Naive thymus-derived CD4-positive, alpha-beta T cell (primary cell): ENCODE data around the gene VPS29. TPM values are rescaled to one million over a fixed set of nuclear protein-coding genes. Genes with fewer than 3 reads are reported as not detected.
A peak's percentile ranks its signal among the peaks of the same experiment; 100 is the strongest.
"Not testable (repeated sequence)": the region's sequence is repeated elsewhere in the genome, so short reads cannot be mapped to it uniquely, and the experiment has no call there.

Experiments
- ATAC-seq: fragments of 150-1000 bp; cut with Tn5 transposase; 2 replicates; pipeline ENCODE4 v1.10.0; 2021; ENCODE audit warnings: mild to moderate bottlenecking, moderate library complexity
- CTCF ChIA-PET: fragments of 350-600 bp; sonication (Branson Sonifier 250); formaldehyde crosslinking; loops from one replicate; lab custom pipeline; 2021; ENCODE audit warnings: antibody characterized with exemption; lab: Charles Lee
- POLR2A ChIA-PET: fragments of 350-600 bp; sonication (Branson Sonifier 250); formaldehyde crosslinking; loops from one replicate; lab custom pipeline; 2021; ENCODE audit warnings: antibody characterized with exemption, inconsistent platforms; lab: Charles Lee
- DNase-seq, 9 donors: peaks; one replicate each; pipeline versions ENCODE4 v3.0.0 to v3.0.0-alpha.2; 2020 to 2022; ENCODE audit warnings: mixed read lengths in 1 of 9
- H3K27ac ChIP-seq: one replicate; pipeline ENCODE4 v1.7.0; 2013; ENCODE audit warnings: mild to moderate bottlenecking, low read depth, low read length, moderate library complexity
- H3K27me3 ChIP-seq, 2 donors: one replicate each; pipeline ENCODE4 v1.7.0; 2013; ENCODE audit warnings: low read length in 2 of 2, mild to moderate bottlenecking in 2 of 2, moderate library complexity in 2 of 2; ENCODE audit not compliant: control insufficient read depth in 2 of 2, insufficient read depth in 2 of 2
- H3K36me3 ChIP-seq, 3 experiments: 1 replicate in 2 of 3; 2 replicates in 1 of 3; pipeline ENCODE4 v1.7.0; 2013; ENCODE audit warnings: low read length in 3 of 3, mild to moderate bottlenecking in 3 of 3, moderate library complexity in 1 of 3; ENCODE audit not compliant: insufficient read depth in 3 of 3, control insufficient read depth in 2 of 3
- H3K4me1 ChIP-seq, 2 donors: one replicate each; pipeline ENCODE4 v1.7.0; 2013; ENCODE audit warnings: low read length in 2 of 2, mild to moderate bottlenecking in 2 of 2, moderate library complexity in 1 of 2; ENCODE audit not compliant: control insufficient read depth in 2 of 2, insufficient read depth in 2 of 2
- H3K4me3 ChIP-seq: 2 replicates; pipeline ENCODE4 v1.7.0; 2013; ENCODE audit warnings: mild to moderate bottlenecking, low read length
- H3K9me3 ChIP-seq, 3 experiments: 1 replicate in 2 of 3; 2 replicates in 1 of 3; pipeline ENCODE4 v1.7.0; 2013; ENCODE audit warnings: low read length in 3 of 3; ENCODE audit not compliant: control insufficient read depth in 2 of 3
- H3K27ac Mint-ChIP-seq, 9 donors: one replicate each; pipeline ENCODE4 v1.8.0; 2020 to 2022; ENCODE audit warnings: mixed read lengths in 9 of 9, mild to moderate bottlenecking in 8 of 9, moderate library complexity in 5 of 9, inconsistent platforms in 2 of 9
- H3K27me3 Mint-ChIP-seq, 5 donors: one replicate each; pipeline ENCODE4 v1.8.0; 2021 to 2022; ENCODE audit warnings: mixed read lengths in 5 of 5, mild to moderate bottlenecking in 1 of 5
- H3K36me3 Mint-ChIP-seq, 5 donors: one replicate each; pipeline ENCODE4 v1.8.0; 2020 to 2022; ENCODE audit warnings: mixed read lengths in 5 of 5, mild to moderate bottlenecking in 3 of 5, inconsistent platforms in 1 of 5
- H3K4me1 Mint-ChIP-seq, 7 donors: one replicate each; pipeline ENCODE4 v1.8.0; 2020 to 2022; ENCODE audit warnings: mixed read lengths in 7 of 7, mild to moderate bottlenecking in 3 of 7, inconsistent platforms in 1 of 7
- H3K4me3 Mint-ChIP-seq, 10 donors: one replicate each; pipeline ENCODE4 v1.8.0; 2020 to 2022; ENCODE audit warnings: mild to moderate bottlenecking in 10 of 10, mixed read lengths in 10 of 10, moderate library complexity in 6 of 10, inconsistent platforms in 2 of 10
- H3K9me3 Mint-ChIP-seq, 11 donors: one replicate each; pipeline ENCODE4 v1.8.0; 2020 to 2022; ENCODE audit warnings: mixed read lengths in 11 of 11, mild to moderate bottlenecking in 4 of 11, inconsistent platforms in 1 of 11, moderate library complexity in 1 of 11
- intact Hi-C, 2 donors: fragments of 100-400 bp; cut with micrococcal nuclease; formaldehyde crosslinking; loops; one replicate each; pipeline ENCODE4 v1.15.1; 2023
- polyA plus RNA-seq, 2 donors: library from polyadenylated mRNA; unstranded; fragments of 300-500 nt; fragmentation: Illumina TruSeq; gene quantifications; one replicate each; pipeline ENCODE4 v1.2.3, GENCODE V29; 2021
- total RNA-seq, 6 experiments: library from RNA in 5 of 6; stranded (reverse) in 5 of 6; gene quantifications; 1 replicate in 5 of 6; 2 replicates in 1 of 6; pipeline ENCODE4 v1.2.3 and lab custom pipeline; 2021 to 2026

Gene VPS29
- total and polyA plus RNA-seq, 7 experiments from 2014 or later, result 78.5 to 158 (median 118) TPM

- peaks cover 16 to 53% (median 42%) of the 10 kb centered on the region in 7 donors for H3K4me1 Mint-ChIP-seq
- DNase-seq (no peak), ATAC-seq (no peak)
- no peak overlapping the region for H3K4me3 Mint-ChIP-seq
- POLR2A ChIA-PET, result no interaction called here
- H3K9me3 Mint-ChIP-seq, result no peaks in the 10 kb centered on the region
- peaks cover 12 to 31% (median 24%) of the 10 kb centered on the region in 5 donors for H3K36me3 Mint-ChIP-seq
- no peaks in the 10 kb centered on the region for H3K27me3 Mint-ChIP-seq
- Histone ChIP-seq H3K4me3 (no peak overlapping the region), H3K27me3 (no peaks in the 10 kb centered on the region), H3K9me3 (no peaks in the 10 kb centered on the region), H3K36me3 (peaks cover 0 to 45% (median 9%) of the 10 kb centered on the region in 3 experiments), H3K4me1 (no peaks in the 10 kb centered on the region), H3K27ac (no peak overlapping the region)
- intact Hi-C loops, result no loop called here
- CTCF ChIA-PET, result interaction anchor here (0.6 kb wide), 1 partner anchor 115 kb away, joined by 5 read pairs; no protein-coding TSS in a partner anchor
- peak overlapping the region in 4 of 9 donors; percentile 2 to 42 (median 26) for H3K27ac Mint-ChIP-seq
Observed at GRCh38 chr12:110546339-110546738, 44.4 kb upstream of the VPS29 start.

GRCh38 chr12:110545812-110546211 is 43.9 kb upstream of the VPS29 start:
- no peak for ATAC-seq
- no peaks in the 10 kb centered on the region for H3K9me3 Mint-ChIP-seq
- H3K27ac Mint-ChIP-seq, result peak overlapping the region in 4 of 9 donors; percentile 6 to 60 (median 40)
- POLR2A ChIA-PET, result interaction anchor here (0.6 kb wide), 3 partner anchors 55 to 128 kb away, joined by 3 to 4 read pairs (median 3); no protein-coding TSS in a partner anchor
- Histone ChIP-seq H3K27ac (no peak overlapping the region), H3K4me3 (no peak overlapping the region), H3K27me3 (no peaks in the 10 kb centered on the region), H3K4me1 (no peaks in the 10 kb centered on the region), H3K36me3 (peaks cover 0 to 41% (median 9%) of the 10 kb centered on the region in 3 experiments), H3K9me3 (no peaks in the 10 kb centered on the region)
- CTCF ChIA-PET, result interaction anchor here (0.6 to 0.9 kb wide), 3 partner anchors 55 to 151 kb away, joined by 3 to 5 read pairs (median 3); no protein-coding TSS in a partner anchor
- intact Hi-C loops, result no loop called here
- DNase-seq, result no peak
- H3K4me3 Mint-ChIP-seq, result no peak overlapping the region
- peaks cover 16 to 51% (median 41%) of the 10 kb centered on the region in 7 donors for H3K4me1 Mint-ChIP-seq
- no peaks in the 10 kb centered on the region for H3K27me3 Mint-ChIP-seq
- H3K36me3 Mint-ChIP-seq, result peaks cover 9 to 29% (median 24%) of the 10 kb centered on the region in 5 donors

- CTCF ChIA-PET, result interaction anchor here (0.6 to 0.9 kb wide), 2 partner anchors 55 to 152 kb away, joined by 3 read pairs; no protein-coding TSS in a partner anchor
- peaks cover 16 to 48% (median 36%) of the 10 kb centered on the region in 7 donors for H3K4me1 Mint-ChIP-seq
- POLR2A ChIA-PET, result interaction anchor here (0.6 kb wide), 4 partner anchors 13 to 128 kb away, joined by 3 to 4 read pairs (median 4); no protein-coding TSS in a partner anchor
- H3K4me3 Mint-ChIP-seq, H3K27me3 Mint-ChIP-seq, H3K4me1 ChIP-seq, H3K9me3 Mint-ChIP-seq, H3K9me3 ChIP-seq, DNase-seq, ATAC-seq, H3K27ac ChIP-seq, H3K27me3 ChIP-seq, intact Hi-C loops, H3K4me3 ChIP-seq: not testable (repeated sequence)
- peaks cover 8 to 27% (median 24%) of the 10 kb centered on the region in 5 donors for H3K36me3 Mint-ChIP-seq
- H3K36me3 ChIP-seq, result peaks cover 0 to 41% (median 9%) of the 10 kb centered on the region in 3 experiments
- peak overlapping the region in 3 of 9 donors; percentile 25 to 60 (median 42) for H3K27ac Mint-ChIP-seq
Observed at GRCh38 chr12:110545259-110545658, 43.3 kb upstream of the VPS29 start.

- no peaks in the 10 kb centered on the region for H3K27me3 ChIP-seq
- H3K4me3 Mint-ChIP-seq, result no peak overlapping the region
- H3K36me3 Mint-ChIP-seq, result peaks cover 8 to 32% (median 24%) of the 10 kb centered on the region in 5 donors
- H3K9me3 ChIP-seq, result no peaks in the 10 kb centered on the region
- intact Hi-C loops, result no loop called here
- H3K4me3 ChIP-seq, result no peak overlapping the region
- no peak for DNase-seq
- no peak overlapping the region for H3K27ac ChIP-seq
- peaks cover 17 to 39% (median 32%) of the 10 kb centered on the region in 7 donors for H3K4me1 Mint-ChIP-seq
- H3K9me3 Mint-ChIP-seq, result no peaks in the 10 kb centered on the region
- peaks cover 3 to 50% (median 5%) of the 10 kb centered on the region in 3 experiments for H3K36me3 ChIP-seq
- H3K27me3 Mint-ChIP-seq, result no peaks in the 10 kb centered on the region
- no peak for ATAC-seq
- peak overlapping the region in 4 of 9 donors; percentile 34 to 59 (median 42) for H3K27ac Mint-ChIP-seq
- H3K4me1 ChIP-seq, result no peaks in the 10 kb centered on the region
- CTCF ChIA-PET, result interaction anchor here (0.7 to 1.7 kb wide), 3 partner anchors 23 to 73 kb away, joined by 4 to 7 read pairs (median 4); no protein-coding TSS in a partner anchor
- POLR2A ChIA-PET, result interaction anchor here (0.8 to 1.5 kb wide), 2 partner anchors 11 to 12 kb away, joined by 3 read pairs; no protein-coding TSS in a partner anchor
Observed at GRCh38 chr12:110543965-110544364, 42.1 kb upstream of the VPS29 start.

GRCh38 chr12:110543252-110543959 is 41.5 kb upstream of the VPS29 start:
- intact Hi-C loops, result no loop called here
- H3K4me1 ChIP-seq, result no peaks in the 10 kb centered on the region
- H3K27me3 ChIP-seq, result no peaks in the 10 kb centered on the region
- Mint-ChIP-seq H3K4me3 (no peak overlapping the region), H3K27me3 (no peaks in the 10 kb centered on the region), H3K27ac (peak overlapping the region in 7 of 9 donors; percentile 3 to 59 (median 34)), H3K36me3 (peaks cover 13 to 37% (median 26%) of the 10 kb centered on the region in 5 donors), H3K9me3 (no peaks in the 10 kb centered on the region), H3K4me1 (peaks cover 16 to 35% (median 27%) of the 10 kb centered on the region in 7 donors)
- no peak for DNase-seq
- no peaks in the 10 kb centered on the region for H3K9me3 ChIP-seq
- ChIA-PET POLR2A (interaction anchor here (0.8 to 1.6 kb wide), 3 partner anchors 10 to 13 kb away, joined by 3 read pairs; no protein-coding TSS in a partner anchor), CTCF (interaction anchor here (0.7 to 1.7 kb wide), 2 partner anchors 57 to 74 kb away, joined by 4 to 7 read pairs; no protein-coding TSS in a partner anchor)
- no peak overlapping the region for H3K4me3 ChIP-seq
- H3K27ac ChIP-seq, result no peak overlapping the region
- no peak for ATAC-seq
- peaks cover 8 to 51% (median 11%) of the 10 kb centered on the region in 3 experiments for H3K36me3 ChIP-seq

GRCh38 chr12:110540048-110540447 is 38.1 kb upstream of the VPS29 start:
- H3K27me3 ChIP-seq, result no peaks in the 10 kb centered on the region
- H3K27ac ChIP-seq, result no peak overlapping the region
- no peak for ATAC-seq
- no peak for DNase-seq
- H3K4me1 ChIP-seq, result no peaks in the 10 kb centered on the region
- peak overlapping the region in 1 of 9 donors; percentile 48 for H3K27ac Mint-ChIP-seq
- ChIA-PET CTCF (interaction anchor here (1.1 to 1.7 kb wide), 2 partner anchors 60 to 62 kb away, joined by 4 to 6 read pairs; no protein-coding TSS in a partner anchor), POLR2A (interaction anchor here (1.1 kb wide), 1 partner anchor 18 kb away, joined by 3 read pairs; no protein-coding TSS in a partner anchor)
- peaks cover 4 to 25% (median 8%) of the 10 kb centered on the region in 7 donors for H3K4me1 Mint-ChIP-seq
- no peaks in the 10 kb centered on the region for H3K9me3 Mint-ChIP-seq
- intact Hi-C loops, result no loop called here
- no peaks in the 10 kb centered on the region for H3K9me3 ChIP-seq
- peaks cover 9 to 44% (median 34%) of the 10 kb centered on the region in 5 donors for H3K36me3 Mint-ChIP-seq
- H3K4me3 Mint-ChIP-seq, result no peak overlapping the region
- H3K36me3 ChIP-seq, result peaks cover 25 to 69% (median 29%) of the 10 kb centered on the region in 3 experiments
- no peaks in the 10 kb centered on the region for H3K27me3 Mint-ChIP-seq
- H3K4me3 ChIP-seq, result no peak overlapping the region
